Esophagus muscularis mucosa (tissue), 4 donors: ENCODE data around the gene HEATR3. TPM values are rescaled to one million over a fixed set of nuclear protein-coding genes. Genes with fewer than 3 reads are reported as not detected.

Experiments
- DNase-seq: peaks from one replicate; pipeline ENCODE4 v3.0.0-alpha.2; 2017; ENCODE audit errors: extremely low spot score
- H3K27ac ChIP-seq, 4 donors: fragments of 200-600 bp; sonication (generic); replicated peaks in 1 of 4; 1 replicate in 3 of 4; 2 replicates in 1 of 4; pipeline ENCODE4 v1.5.1; 2016 to 2019; ENCODE audit warnings: mild to moderate bottlenecking in 1 of 4
- H3K27me3 ChIP-seq, 4 donors: fragments of 200-600 bp; sonication (generic); one replicate each; pipeline versions ENCODE4 v1.5.1 to v1.6.0; 2016 to 2019
- H3K36me3 ChIP-seq, 4 donors: fragments of 200-600 bp; sonication (generic); one replicate each; pipeline ENCODE4 v1.5.1; 2016 to 2019
- H3K4me1 ChIP-seq, 4 donors: fragments of 200-600 bp; sonication (generic); one replicate each; pipeline ENCODE4 v1.5.1; 2016 to 2019
- H3K4me3 ChIP-seq, 4 donors: fragments of 200-600 bp; sonication (generic); 1 replicate in 2 of 4; 2 replicates in 2 of 4; pipeline ENCODE4 v1.5.1; 2016 to 2019; ENCODE audit warnings: mild to moderate bottlenecking in 4 of 4, moderate library complexity in 1 of 4
- H3K9me3 ChIP-seq, 4 donors: fragments of 200-600 bp; sonication (generic); 1 replicate in 3 of 4; 2 replicates in 1 of 4; pipeline ENCODE4 v1.5.1; 2016 to 2019
- CTCF ChIP-seq, 3 experiments: fragments of 200-600 bp in 2 of 3; fragments of 450-650 bp in 1 of 3; sonication (generic) in 2 of 3; IDR thresholded peaks; one replicate each; pipeline ENCODE4 v1.5.1; 2017 to 2019; ENCODE audit warnings: antibody characterized with exemption in 3 of 3, mild to moderate bottlenecking in 2 of 3, moderate library complexity in 1 of 3
- EP300 ChIP-seq: sonication (generic); formaldehyde crosslinking; IDR thresholded peaks from one replicate; pipeline ENCODE4 v1.6.1; 2017; ENCODE audit warnings: antibody characterized with exemption
- POLR2A ChIP-seq: fragments of 450-650 bp; IDR thresholded peaks from one replicate; pipeline ENCODE4 v1.6.1; 2017; ENCODE audit warnings: antibody characterized with exemption, moderate library complexity, mild to moderate bottlenecking, low read depth
- POLR2AphosphoS5 ChIP-seq, 2 donors: sonication (generic); formaldehyde crosslinking; IDR thresholded peaks; one replicate each; pipeline ENCODE4 v1.6.1; 2017; ENCODE audit warnings: antibody characterized with exemption in 2 of 2
- WGBS: methylation state at CpG from one replicate; pipeline ENCODE4 v1.1.5; 2018; 5-methylcytosine and 5-hydroxymethylcytosine counted together
- intact Hi-C: fragments of 100-400 bp; cut with DNase I; formaldehyde crosslinking; loops from one replicate; pipeline ENCODE4 v1.15.1; 2023
- total RNA-seq, 4 donors: library from RNA; depleted of rRNA; stranded (reverse); fragments of >200 nt; gene quantifications; one replicate each; pipeline versions ENCODE4 v1.1.0 to v1.2.1, GENCODE V29; 2016

Gene HEATR3
- total RNA-seq, 4 donors from 2014 or later = 10.0 to 25.7 (median 12.4) TPM

GRCh38 chr16:50050802-50051201, 15.0 kb upstream of the HEATR3 start:
- intact Hi-C loops = no loop called here
- Histone ChIP-seq H3K4me3 (no peak overlapping the region), H3K9me3 (peaks cover 0 to 3% (median 0%) of the 10 kb centered on the region in 4 donors), H3K36me3 (no peaks in the 10 kb centered on the region), H3K4me1 (no peaks in the 10 kb centered on the region), H3K27me3 (peaks cover 0 to 6% (median 0%) of the 10 kb centered on the region in 4 donors), H3K27ac (no peak overlapping the region)
- TF ChIP-seq EP300 (no peak), POLR2A (no peak), POLR2AphosphoS5 (IDR thresholded peaks at IDR 0.05) (no peak), CTCF (IDR thresholded peaks at IDR 0.05) (no peak)
- WGBS = 24% methylated on average over 2 of the region's 2 CpGs
- DNase-seq = no peak

GRCh38 chr16:50056226-50056625, 9.5 kb upstream of the HEATR3 start:
- no peak for TF ChIP-seq POLR2AphosphoS5 (IDR thresholded peaks at IDR 0.05)
- no peak for TF ChIP-seq CTCF (IDR thresholded peaks at IDR 0.05)
- TF ChIP-seq EP300 = no peak
- TF ChIP-seq POLR2A = no peak
- DNase-seq = no peak

GRCh38 chr16:50058091-50058771, 7.5 kb upstream of the HEATR3 start:
- Histone ChIP-seq H3K36me3 (no peaks in the 10 kb centered on the region), H3K4me3 (no peak overlapping the region), H3K4me1 (no peaks in the 10 kb centered on the region), H3K27ac (no peak overlapping the region), H3K9me3 (peaks cover 0 to 14% (median 4%) of the 10 kb centered on the region in 4 donors), H3K27me3 (no peaks in the 10 kb centered on the region)
- no peak for DNase-seq
- intact Hi-C loops = no loop called here
- WGBS = 95% methylated on average over 20 of the region's 28 CpGs
- TF ChIP-seq CTCF (IDR thresholded peaks at IDR 0.05) (no peak), POLR2AphosphoS5 (IDR thresholded peaks at IDR 0.05) (no peak), EP300 (no peak), POLR2A (no peak)

More at GRCh38 chr16:50056226-50056625, 9.5 kb upstream of the HEATR3 start:
- H3K9me3 ChIP-seq = peaks cover 0 to 14% (median 4%) of the 10 kb centered on the region in 4 donors
- no peaks in the 10 kb centered on the region for H3K4me1 ChIP-seq
- WGBS = 96% methylated on average over 4 of the region's 4 CpGs
- no peaks in the 10 kb centered on the region for H3K27me3 ChIP-seq
- intact Hi-C loops = no loop called here
- H3K4me3 ChIP-seq = no peak overlapping the region
- H3K36me3 ChIP-seq = no peaks in the 10 kb centered on the region
- no peak overlapping the region for H3K27ac ChIP-seq

- TF ChIP-seq EP300 (no peak), CTCF (IDR thresholded peaks at IDR 0.05) (no peak), POLR2A (no peak), POLR2AphosphoS5 (IDR thresholded peaks at IDR 0.05) (no peak)
- WGBS = 84% methylated on average over 8 of the region's 10 CpGs
- Histone ChIP-seq H3K27me3 (no peaks in the 10 kb centered on the region), H3K4me1 (no peaks in the 10 kb centered on the region), H3K27ac (no peak overlapping the region), H3K4me3 (no peak overlapping the region), H3K36me3 (no peaks in the 10 kb centered on the region), H3K9me3 (peaks cover 0 to 14% (median 4%) of the 10 kb centered on the region in 4 donors)
- no peak for DNase-seq
- intact Hi-C loops = no loop called here
Observed at GRCh38 chr16:50059111-50059510, 6.7 kb upstream of the HEATR3 start.
